Measurements from ENCODE around the gene VTCN1.

VTCN1 gene

DNA sequence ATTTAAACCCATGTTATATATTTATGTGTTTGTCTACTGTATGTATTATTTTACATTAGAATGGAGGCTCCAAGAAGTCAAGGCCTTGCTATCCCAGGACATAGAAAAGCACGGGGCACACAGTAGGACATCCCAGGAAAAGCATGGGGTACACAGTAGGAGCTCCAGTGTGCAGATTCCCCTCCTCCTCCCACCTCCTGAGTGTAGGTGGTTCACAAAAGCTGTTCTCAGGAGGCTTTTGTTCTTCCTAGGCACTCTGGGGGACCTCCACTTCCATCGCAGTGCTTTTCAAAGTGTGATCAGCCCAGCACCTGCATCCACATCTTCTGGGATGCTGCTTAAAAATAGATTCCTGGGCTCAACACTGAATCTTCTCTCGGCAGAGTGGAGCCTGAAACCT lies 30.8 kb upstream of the VTCN1 start:
- TF ChIP-seq POU6F1 (CRISPR knock-in tag; IDR thresholded peaks at IDR 0.05; ENCODE audit: borderline replicate concordance, low read depth) = no peak
- TF ChIP-seq RARB (CRISPR knock-in tag; IDR thresholded peaks at IDR 0.05) = no peak
- no peak for TF ChIP-seq PPARA (CRISPR knock-in tag; IDR thresholded peaks at IDR 0.05; ENCODE audit: borderline replicate concordance)
- TF ChIP-seq, protein P1, sequence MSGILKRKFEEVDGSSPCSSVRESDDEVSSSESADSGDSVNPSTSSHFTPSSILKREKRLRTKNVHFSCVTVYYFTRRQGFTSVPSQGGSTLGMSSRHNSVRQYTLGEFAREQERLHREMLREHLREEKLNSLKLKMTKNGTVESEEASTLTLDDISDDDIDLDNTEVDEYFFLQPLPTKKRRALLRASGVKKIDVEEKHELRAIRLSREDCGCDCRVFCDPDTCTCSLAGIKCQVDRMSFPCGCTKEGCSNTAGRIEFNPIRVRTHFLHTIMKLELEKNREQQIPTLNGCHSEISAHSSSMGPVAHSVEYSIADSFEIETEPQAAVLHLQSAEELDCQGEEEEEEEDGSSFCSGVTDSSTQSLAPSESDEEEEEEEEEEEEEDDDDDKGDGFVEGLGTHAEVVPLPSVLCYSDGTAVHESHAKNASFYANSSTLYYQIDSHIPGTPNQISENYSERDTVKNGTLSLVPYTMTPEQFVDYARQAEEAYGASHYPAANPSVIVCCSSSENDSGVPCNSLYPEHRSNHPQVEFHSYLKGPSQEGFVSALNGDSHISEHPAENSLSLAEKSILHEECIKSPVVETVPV (CRISPR knock-in tag; IDR thresholded peaks at IDR 0.05) = no peak
- TF ChIP-seq ZFP30 (CRISPR knock-in tag; IDR thresholded peaks at IDR 0.05) = no peak
- TF ChIP-seq CREB5 (CRISPR knock-in tag; IDR thresholded peaks at IDR 0.05; ENCODE audit: low read depth) = no peak
- TF ChIP-seq, protein P2, sequence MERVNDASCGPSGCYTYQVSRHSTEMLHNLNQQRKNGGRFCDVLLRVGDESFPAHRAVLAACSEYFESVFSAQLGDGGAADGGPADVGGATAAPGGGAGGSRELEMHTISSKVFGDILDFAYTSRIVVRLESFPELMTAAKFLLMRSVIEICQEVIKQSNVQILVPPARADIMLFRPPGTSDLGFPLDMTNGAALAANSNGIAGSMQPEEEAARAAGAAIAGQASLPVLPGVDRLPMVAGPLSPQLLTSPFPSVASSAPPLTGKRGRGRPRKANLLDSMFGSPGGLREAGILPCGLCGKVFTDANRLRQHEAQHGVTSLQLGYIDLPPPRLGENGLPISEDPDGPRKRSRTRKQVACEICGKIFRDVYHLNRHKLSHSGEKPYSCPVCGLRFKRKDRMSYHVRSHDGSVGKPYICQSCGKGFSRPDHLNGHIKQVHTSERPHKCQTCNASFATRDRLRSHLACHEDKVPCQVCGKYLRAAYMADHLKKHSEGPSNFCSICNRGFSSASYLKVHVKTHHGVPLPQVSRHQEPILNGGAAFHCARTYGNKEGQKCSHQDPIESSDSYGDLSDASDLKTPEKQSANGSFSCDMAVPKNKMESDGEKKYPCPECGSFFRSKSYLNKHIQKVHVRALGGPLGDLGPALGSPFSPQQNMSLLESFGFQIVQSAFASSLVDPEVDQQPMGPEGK (CRISPR knock-in tag; IDR thresholded peaks at IDR 0.05; ENCODE audit: borderline replicate concordance) = no peak
- no peak for TF ChIP-seq ZNF8 (CRISPR knock-in tag; IDR thresholded peaks at IDR 0.05)
- no peak for TF ChIP-seq ZNF565 (CRISPR knock-in tag; conservative IDR thresholded peaks at IDR 0.05; ENCODE audit: low read depth)
- no peak for TF ChIP-seq ZNF70 (CRISPR knock-in tag; IDR thresholded peaks at IDR 0.05)
- TF ChIP-seq ZFP3 (CRISPR knock-in tag; IDR thresholded peaks at IDR 0.05) = no peak
- no peak for TF ChIP-seq TSHZ2 (CRISPR knock-in tag; IDR thresholded peaks at IDR 0.05)
- TF ChIP-seq SNAI2 (CRISPR knock-in tag; IDR thresholded peaks at IDR 0.05) = no peak
- no peak for TF ChIP-seq TOX (CRISPR knock-in tag; IDR thresholded peaks at IDR 0.05; ENCODE audit: borderline replicate concordance)
- TF ChIP-seq ESRRG (CRISPR knock-in tag; IDR thresholded peaks at IDR 0.05) = no peak
- no peak for TF ChIP-seq OSR1 (CRISPR knock-in tag; IDR thresholded peaks at IDR 0.05)
- no peak for ATAC-seq

GRCh38 chr1:117240547-117240946 lies 29.8 kb upstream of the VTCN1 start:
- TF ChIP-seq CSDC2 (CRISPR knock-in tag; IDR thresholded peaks at IDR 0.05) = no peak
- no peak for TF ChIP-seq ZFP3 (CRISPR knock-in tag; IDR thresholded peaks at IDR 0.05)
- no peak for TF ChIP-seq RARB (CRISPR knock-in tag; IDR thresholded peaks at IDR 0.05)
- no peak for TF ChIP-seq ZFP30 (CRISPR knock-in tag; IDR thresholded peaks at IDR 0.05)
- TF ChIP-seq PPARA (CRISPR knock-in tag; IDR thresholded peaks at IDR 0.05; ENCODE audit: borderline replicate concordance) = no peak
- no peak for TF ChIP-seq SNAI2 (CRISPR knock-in tag; IDR thresholded peaks at IDR 0.05)
- TF ChIP-seq ESRRG (CRISPR knock-in tag; IDR thresholded peaks at IDR 0.05) = no peak
- TF ChIP-seq TCF4 (CRISPR knock-in tag; IDR thresholded peaks at IDR 0.05; ENCODE audit: borderline replicate concordance) = no peak
- no peak for TF ChIP-seq BACH2 (CRISPR knock-in tag; IDR thresholded peaks at IDR 0.05; ENCODE audit: borderline replicate concordance)
- TF ChIP-seq CREB5 (CRISPR knock-in tag; IDR thresholded peaks at IDR 0.05; ENCODE audit: low read depth) = no peak
- TF ChIP-seq, protein P2 (CRISPR knock-in tag; IDR thresholded peaks at IDR 0.05; ENCODE audit: borderline replicate concordance) = no peak
- no peak for TF ChIP-seq ZC3H10 (CRISPR knock-in tag; IDR thresholded peaks at IDR 0.05)
- TF ChIP-seq ZNF8 (CRISPR knock-in tag; IDR thresholded peaks at IDR 0.05) = no peak
- no peak for TF ChIP-seq OSR1 (CRISPR knock-in tag; IDR thresholded peaks at IDR 0.05)
- no peak for TF ChIP-seq TSHZ2 (CRISPR knock-in tag; IDR thresholded peaks at IDR 0.05)
- no peak for TF ChIP-seq ISL1 (CRISPR knock-in tag; IDR thresholded peaks at IDR 0.05)
- no peak for TF ChIP-seq ARNTL (CRISPR knock-in tag; IDR thresholded peaks at IDR 0.05; ENCODE audit: borderline replicate concordance, low read depth)
- no peak for ATAC-seq
